Spleen (tissue), 3 donors: ENCODE measurements around the gene EHMT1.

ENCODE experiments used
- POLR2A ChIP-seq, 3 donors: fragments of 450-650 bp; IDR thresholded peaks; one replicate each; pipeline ENCODE4 v1.5.1; 2017; ENCODE audit warnings: antibody characterized with exemption in 3 of 3, mild to moderate bottlenecking in 1 of 3
- POLR2AphosphoS5 ChIP-seq, 3 donors: sonication (generic); formaldehyde crosslinking; IDR thresholded peaks; one replicate each; pipeline ENCODE4 v1.5.1; 2017; ENCODE audit warnings: antibody characterized with exemption in 3 of 3

GRCh38 chr9:137759649-137760321 lies 141.0 kb downstream of the EHMT1 start:
- TF ChIP-seq POLR2A (IDR thresholded peaks at IDR 0.05) (no peak), POLR2AphosphoS5 (IDR thresholded peaks at IDR 0.05) (peak in 2 of 3 donors; percentile 10 to 45)
